HAP-1 (cell line): ENCODE measurements around the gene SYNE1.

ENCODE experiments used
- DNase-seq, 2 experiments: peaks; one replicate each; pipeline ENCODE4 v3.0.0-alpha.2; 2016 to 2020; ENCODE audit warnings: low spot score in 2 of 2
- H3K27me3 ChIP-seq: fragments of 250-450 bp; sonication (Bioruptor Pico); 2 replicates; pipeline ENCODE4 v1.5.1; 2020; ENCODE audit warnings: low read depth, mild to moderate bottlenecking, moderate library complexity
- H3K36me3 ChIP-seq: fragments of 250-450 bp; sonication (Bioruptor Pico); replicated peaks from 2 replicates; pipeline ENCODE4 v1.5.1; 2020; ENCODE audit warnings: mild to moderate bottlenecking
- H3K4me1 ChIP-seq: fragments of 250-450 bp; sonication (Bioruptor Pico); 2 replicates; pipeline ENCODE4 v1.5.1; 2020; ENCODE audit warnings: mild to moderate bottlenecking
- H3K4me3 ChIP-seq: fragments of 250-450 bp; sonication (Bioruptor Pico); 2 replicates; pipeline ENCODE4 v1.5.1; 2020; ENCODE audit warnings: mild to moderate bottlenecking, moderate library complexity
- H3K9me3 ChIP-seq: fragments of 250-450 bp; sonication (Bioruptor Pico); 2 replicates; pipeline ENCODE4 v1.5.1; 2020; ENCODE audit warnings: mild to moderate bottlenecking, moderate library complexity
- in situ Hi-C: fragments of 300-500 bp; cut with MboI; formaldehyde crosslinking; loops from 3 replicates; pipeline ENCODE4 v1.14.3; 2020; ENCODE audit warnings: low sequenced_read_pairs, inconsistent platforms, mixed read lengths

The SYNE1 gene

DNA sequence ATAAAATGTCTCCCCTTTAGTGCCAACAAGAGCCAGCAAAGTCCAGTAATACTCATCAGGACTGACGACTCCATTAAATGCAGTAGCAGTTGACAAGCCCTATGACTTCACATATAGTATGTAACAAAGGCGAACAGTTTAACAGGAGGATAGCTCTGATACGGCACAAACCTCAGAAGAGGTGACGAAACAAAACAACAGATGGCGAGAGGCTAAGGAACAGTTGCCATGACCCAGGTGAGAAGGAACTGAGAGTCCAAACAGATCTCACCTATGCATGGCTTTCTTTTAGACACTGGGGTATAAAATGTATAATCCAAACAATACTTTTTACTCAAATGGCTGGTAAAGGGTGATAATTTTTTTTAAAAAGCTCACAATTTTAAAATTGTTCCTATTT, 37.1 kb downstream of the SYNE1 start:
- H3K36me3 ChIP-seq: no peaks in the 10 kb centered on the region
- DNase-seq: no peak
- in situ Hi-C loops: no loop called here
- no peaks in the 10 kb centered on the region for H3K27me3 ChIP-seq
- no peaks in the 10 kb centered on the region for H3K4me1 ChIP-seq
- H3K4me3 ChIP-seq: no peak overlapping the region
- no peaks in the 10 kb centered on the region for H3K9me3 ChIP-seq

DNA sequence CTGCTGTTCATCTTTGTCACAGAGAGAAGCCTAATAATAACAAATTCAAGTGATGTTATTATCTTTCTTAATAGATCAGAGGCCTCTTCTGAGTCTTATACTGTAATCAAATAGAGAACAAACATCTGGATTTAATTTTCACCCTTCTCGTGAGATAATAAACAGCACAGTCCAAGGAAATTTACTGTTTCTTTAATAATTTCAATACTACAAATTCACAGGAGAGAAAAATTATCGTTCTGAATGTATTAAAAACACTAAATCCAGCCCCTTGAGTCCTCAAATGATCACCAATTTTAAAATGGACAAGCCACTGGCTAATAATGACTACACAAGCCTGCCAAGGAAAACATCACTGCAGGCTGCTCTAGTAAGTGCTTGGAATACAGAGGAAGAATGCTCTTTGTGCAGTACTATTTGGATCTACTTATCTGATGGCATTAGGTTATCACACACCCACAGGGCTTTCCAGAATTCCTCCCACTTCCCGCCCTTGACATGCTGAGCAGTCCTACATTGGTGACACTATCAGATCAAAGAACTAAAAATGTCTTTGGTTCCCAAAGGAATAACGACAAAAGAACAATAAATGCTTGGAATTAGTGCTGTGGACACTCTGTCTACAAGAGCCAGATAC, 38.1 kb downstream of the SYNE1 start:
- in situ Hi-C loops: no loop called here
- no peak for DNase-seq
- Histone ChIP-seq H3K27me3 (no peaks in the 10 kb centered on the region), H3K4me3 (no peak overlapping the region), H3K36me3 (no peaks in the 10 kb centered on the region), H3K4me1 (no peaks in the 10 kb centered on the region), H3K9me3 (no peaks in the 10 kb centered on the region)

DNA sequence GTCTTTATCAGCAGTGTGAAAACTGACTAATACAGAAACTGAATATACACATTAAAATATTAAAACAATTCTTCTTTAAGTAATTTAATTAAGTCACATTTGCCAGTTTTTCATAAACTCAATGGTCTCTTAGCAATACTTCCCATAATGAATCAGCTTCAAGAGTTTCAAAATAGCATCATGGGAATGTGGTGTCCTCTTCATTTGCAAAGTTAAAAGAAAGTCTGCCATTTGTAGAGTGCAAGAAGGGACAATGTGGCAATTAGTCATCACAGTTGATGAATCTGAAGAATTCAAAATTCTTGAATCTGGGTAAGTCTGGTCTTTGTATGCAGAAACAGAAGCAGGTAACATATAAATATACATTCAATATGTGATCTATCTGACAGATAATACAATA, 38.7 kb downstream of the SYNE1 start:
- H3K27me3 ChIP-seq: no peaks in the 10 kb centered on the region

GRCh38 chr6:152596726-152597125, 40.4 kb downstream of the SYNE1 start:
- no peak overlapping the region for H3K4me3 ChIP-seq
- no peaks in the 10 kb centered on the region for H3K9me3 ChIP-seq
- no peaks in the 10 kb centered on the region for H3K27me3 ChIP-seq
- DNase-seq: no peak
- in situ Hi-C loops: no loop called here
- H3K4me1 ChIP-seq: no peaks in the 10 kb centered on the region
- H3K36me3 ChIP-seq: no peaks in the 10 kb centered on the region

More for the DNA sequence above, 38.7 kb downstream of the SYNE1 start:
- in situ Hi-C loops: no loop called here
- H3K9me3 ChIP-seq: no peaks in the 10 kb centered on the region
- no peaks in the 10 kb centered on the region for H3K36me3 ChIP-seq
- no peaks in the 10 kb centered on the region for H3K4me1 ChIP-seq
- no peak for DNase-seq
- H3K4me3 ChIP-seq: no peak overlapping the region

DNA sequence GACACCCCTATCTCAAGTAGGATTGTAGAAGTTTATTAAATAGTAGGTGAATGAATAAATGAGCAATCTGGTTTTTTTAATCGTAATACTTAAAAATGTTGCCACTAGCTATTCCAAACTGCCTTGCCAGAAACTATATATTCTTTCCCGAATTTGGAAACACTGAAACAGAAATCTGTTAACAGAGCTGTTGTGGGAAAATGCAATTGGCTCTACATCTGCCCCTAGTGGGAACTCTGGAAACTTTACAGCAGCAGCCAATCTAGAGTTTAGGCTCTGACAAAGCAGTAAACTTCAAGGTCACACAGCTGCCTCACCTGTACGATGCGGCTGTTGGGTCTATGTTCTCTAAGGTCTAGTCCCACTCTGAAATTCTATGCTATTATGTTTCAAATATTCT, 41.7 kb downstream of the SYNE1 start:
- in situ Hi-C loops: no loop called here
- DNase-seq: no peak
- Histone ChIP-seq H3K27me3 (no peaks in the 10 kb centered on the region), H3K4me1 (no peaks in the 10 kb centered on the region), H3K9me3 (no peaks in the 10 kb centered on the region), H3K4me3 (no peak overlapping the region), H3K36me3 (no peaks in the 10 kb centered on the region)

DNA sequence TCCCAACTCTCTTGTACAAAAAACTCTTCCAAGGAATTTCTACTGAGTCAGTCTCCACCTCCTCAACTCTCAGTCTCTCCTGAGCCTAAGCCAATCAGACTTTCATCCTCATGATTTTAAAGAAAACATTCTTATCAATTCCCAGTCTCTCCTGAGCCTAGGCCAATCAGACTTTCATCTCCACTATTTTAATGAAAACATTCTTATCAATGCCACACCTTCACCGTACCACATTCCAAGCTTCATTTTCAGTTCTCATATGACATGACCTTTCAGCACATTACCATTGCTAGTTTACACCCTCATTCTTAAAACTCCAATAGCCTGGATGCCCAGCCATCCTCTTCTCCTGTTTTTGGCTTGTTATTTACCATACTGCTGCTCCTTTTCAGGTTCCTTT, 42.5 kb downstream of the SYNE1 start:
- no peaks in the 10 kb centered on the region for H3K9me3 ChIP-seq
- in situ Hi-C loops: no loop called here
- H3K36me3 ChIP-seq: no peaks in the 10 kb centered on the region
- no peaks in the 10 kb centered on the region for H3K27me3 ChIP-seq
- DNase-seq: no peak
- H3K4me1 ChIP-seq: no peaks in the 10 kb centered on the region
- no peak overlapping the region for H3K4me3 ChIP-seq

DNA sequence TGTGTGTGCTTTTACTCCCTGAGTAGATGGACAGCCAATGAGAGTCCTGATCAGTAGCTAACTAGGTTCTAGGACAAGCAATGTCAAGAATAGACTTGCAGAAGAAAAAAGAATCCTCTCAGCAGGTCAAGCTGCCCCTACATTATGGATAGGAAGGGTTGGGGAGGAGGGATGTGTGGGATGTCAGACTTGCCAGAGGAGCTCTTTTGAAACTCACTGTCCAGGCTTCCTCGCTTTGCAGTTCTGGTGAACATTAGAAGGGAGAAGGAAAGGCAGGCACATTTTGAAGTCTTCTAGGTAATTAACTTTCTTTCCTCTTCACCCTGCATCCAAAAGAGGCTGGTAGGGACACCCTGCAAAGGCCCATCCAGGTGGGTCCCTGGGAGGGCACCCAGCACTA, 48.7 kb downstream of the SYNE1 start:
- H3K9me3 ChIP-seq: no peaks in the 10 kb centered on the region
- no peak for DNase-seq
- in situ Hi-C loops: no loop called here
- no peaks in the 10 kb centered on the region for H3K4me1 ChIP-seq
- H3K36me3 ChIP-seq: no peaks in the 10 kb centered on the region
- H3K4me3 ChIP-seq: no peak overlapping the region
- H3K27me3 ChIP-seq: no peaks in the 10 kb centered on the region

GRCh38 chr6:152587473-152587872, 49.7 kb downstream of the SYNE1 start:
- Histone ChIP-seq H3K27me3 (no peaks in the 10 kb centered on the region), H3K4me3 (no peak overlapping the region), H3K4me1 (no peaks in the 10 kb centered on the region), H3K9me3 (no peaks in the 10 kb centered on the region), H3K36me3 (no peaks in the 10 kb centered on the region)
- DNase-seq: no peak
- in situ Hi-C loops: no loop called here

DNA sequence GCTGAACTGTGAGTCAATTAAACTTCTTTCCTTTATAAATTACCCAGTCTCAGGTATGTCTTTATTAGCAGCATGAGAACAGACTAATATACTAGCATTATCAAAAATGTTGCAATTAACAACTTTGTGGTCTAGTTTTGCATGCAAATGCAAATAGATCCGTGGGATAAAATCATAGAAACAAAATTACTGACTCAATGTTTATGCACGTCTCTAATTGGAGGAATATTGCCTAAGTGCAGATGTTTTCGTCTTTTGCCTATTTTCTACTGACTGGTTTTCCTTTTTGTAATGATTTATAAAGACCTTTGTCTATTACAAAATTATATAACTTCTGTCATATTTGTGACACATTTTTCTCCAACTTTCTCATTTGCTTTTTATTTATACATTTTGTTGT, 51.9 kb downstream of the SYNE1 start:
- no peaks in the 10 kb centered on the region for H3K4me1 ChIP-seq
- no peaks in the 10 kb centered on the region for H3K9me3 ChIP-seq
- H3K36me3 ChIP-seq: no peaks in the 10 kb centered on the region
- no peak for DNase-seq
- no peak overlapping the region for H3K4me3 ChIP-seq
- in situ Hi-C loops: no loop called here
- no peaks in the 10 kb centered on the region for H3K27me3 ChIP-seq

GRCh38 chr6:152583888-152584287, 53.3 kb downstream of the SYNE1 start:
- in situ Hi-C loops: no loop called here
- H3K27me3 ChIP-seq: no peaks in the 10 kb centered on the region

GRCh38 chr6:152576525-152576924, 60.6 kb downstream of the SYNE1 start:
- Histone ChIP-seq H3K4me3 (no peak overlapping the region), H3K9me3 (no peaks in the 10 kb centered on the region), H3K27me3 (no peaks in the 10 kb centered on the region), H3K36me3 (no peaks in the 10 kb centered on the region), H3K4me1 (no peaks in the 10 kb centered on the region)
- DNase-seq: no peak
- in situ Hi-C loops: no loop called here

More at GRCh38 chr6:152583888-152584287, 53.3 kb downstream of the SYNE1 start:
- Histone ChIP-seq H3K4me1 (no peaks in the 10 kb centered on the region), H3K9me3 (no peaks in the 10 kb centered on the region), H3K4me3 (no peak overlapping the region), H3K36me3 (no peaks in the 10 kb centered on the region)
- DNase-seq: no peak

DNA sequence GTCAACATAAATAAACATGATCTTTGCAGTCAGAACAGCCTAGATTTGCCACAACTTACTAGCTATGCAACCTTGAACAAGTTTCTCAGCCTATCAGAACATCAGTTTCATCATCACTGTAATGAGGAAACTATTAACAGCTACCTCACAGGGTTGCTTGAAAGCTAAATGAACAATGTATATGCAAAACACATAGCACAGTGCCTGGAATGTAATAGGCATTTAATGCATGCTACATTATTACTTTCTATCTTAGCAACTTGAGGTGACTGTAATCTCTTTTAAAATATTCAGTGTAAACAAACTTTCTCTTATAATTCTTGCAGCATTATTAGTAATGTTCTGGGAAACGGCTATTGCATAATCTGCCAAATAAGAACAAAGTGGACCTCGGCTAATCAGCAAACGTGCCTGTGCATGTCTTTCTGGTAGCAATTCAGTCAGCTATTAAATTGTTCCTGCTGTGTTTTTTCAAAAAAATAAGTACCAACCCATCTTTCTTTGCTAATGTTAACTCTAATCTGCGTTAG, 61.5 kb downstream of the SYNE1 start:
- H3K9me3 ChIP-seq: no peaks in the 10 kb centered on the region
- H3K27me3 ChIP-seq: no peaks in the 10 kb centered on the region
- DNase-seq: peak in 1 of 2 experiments; percentile 18
- in situ Hi-C loops: no loop called here
- no peak overlapping the region for H3K4me3 ChIP-seq
- H3K36me3 ChIP-seq: no peaks in the 10 kb centered on the region
- no peaks in the 10 kb centered on the region for H3K4me1 ChIP-seq

- DNase-seq: no peak
- Histone ChIP-seq H3K4me1 (no peaks in the 10 kb centered on the region), H3K36me3 (no peaks in the 10 kb centered on the region), H3K4me3 (no peak overlapping the region), H3K27me3 (no peaks in the 10 kb centered on the region), H3K9me3 (no peaks in the 10 kb centered on the region)
- in situ Hi-C loops: no loop called here
These were observed 62.0 kb downstream of the SYNE1 start for GRCh38 chr6:152575161-152575560.

DNA sequence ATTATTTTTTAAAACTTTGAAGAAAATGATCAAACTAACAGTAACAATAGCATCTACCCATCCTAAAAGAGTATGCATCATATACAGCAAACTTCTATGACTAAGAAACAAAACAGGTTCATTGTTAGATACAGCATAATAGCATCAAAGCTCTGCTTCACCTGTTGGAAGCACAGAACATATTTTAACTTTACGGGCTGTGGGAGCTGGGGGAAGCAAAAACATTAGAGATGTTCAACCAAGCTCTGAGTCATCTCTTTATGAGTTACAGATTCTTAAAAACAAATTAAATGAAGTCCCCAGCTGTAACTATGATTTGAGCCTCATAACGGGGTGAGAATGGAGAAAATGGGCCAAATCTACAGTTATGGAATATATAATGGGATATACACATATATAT, 63.4 kb downstream of the SYNE1 start:
- Histone ChIP-seq H3K36me3 (no peaks in the 10 kb centered on the region), H3K4me3 (no peak overlapping the region), H3K9me3 (no peaks in the 10 kb centered on the region), H3K27me3 (no peaks in the 10 kb centered on the region), H3K4me1 (no peaks in the 10 kb centered on the region)
- DNase-seq: no peak
- in situ Hi-C loops: no loop called here
